GM19372 (cell line): ENCODE measurements around the gene ZNF281.

ENCODE experiments used
- ATAC-seq: cut with Tn5 transposase; IDR thresholded peaks from one replicate; pipeline ENCODE4 v1.9.1; 2021; ENCODE audit warnings: mild to moderate bottlenecking, low read depth, moderate library complexity; ENCODE audit not compliant: unreplicated experiment

The ZNF281 gene

DNA sequence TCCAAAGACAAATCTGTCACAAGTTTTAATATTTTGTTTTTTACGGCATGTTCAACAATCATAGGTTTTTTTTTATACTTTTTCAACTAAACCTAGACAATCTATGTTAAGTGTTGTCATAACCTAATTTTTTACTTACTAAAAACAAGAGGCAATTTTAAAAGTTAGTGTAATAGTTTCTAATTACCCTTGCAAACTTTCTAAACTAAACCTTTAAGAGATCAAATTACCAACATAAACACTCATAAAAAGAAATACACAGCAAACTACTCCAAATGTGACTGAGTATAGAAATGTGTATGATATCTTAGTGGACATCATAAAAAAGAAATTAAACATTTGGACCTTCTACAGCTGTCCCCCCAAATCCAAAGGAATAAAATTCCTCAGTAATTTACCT is 10.0 kb downstream of the ZNF281 start:
- no peak for ATAC-seq

DNA sequence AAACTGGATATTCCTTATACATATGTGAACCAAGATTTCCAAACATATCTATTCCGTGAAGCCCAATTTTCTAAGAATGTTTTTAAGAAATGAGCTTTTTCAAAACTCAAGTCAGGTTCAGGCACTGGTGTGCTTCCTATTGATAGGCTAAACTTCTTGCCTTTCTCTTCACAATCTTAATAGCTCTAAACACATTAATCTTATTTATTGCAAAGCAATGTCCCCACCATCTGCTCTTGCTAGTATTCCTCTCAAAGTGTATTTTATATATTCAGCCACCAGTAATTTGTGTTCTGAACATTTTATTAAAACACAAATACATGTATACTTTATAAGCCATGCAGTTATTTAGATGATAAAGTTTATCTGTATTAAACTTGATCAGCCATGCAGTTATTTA is 11.5 kb downstream of the ZNF281 start:
- no peak for ATAC-seq

DNA sequence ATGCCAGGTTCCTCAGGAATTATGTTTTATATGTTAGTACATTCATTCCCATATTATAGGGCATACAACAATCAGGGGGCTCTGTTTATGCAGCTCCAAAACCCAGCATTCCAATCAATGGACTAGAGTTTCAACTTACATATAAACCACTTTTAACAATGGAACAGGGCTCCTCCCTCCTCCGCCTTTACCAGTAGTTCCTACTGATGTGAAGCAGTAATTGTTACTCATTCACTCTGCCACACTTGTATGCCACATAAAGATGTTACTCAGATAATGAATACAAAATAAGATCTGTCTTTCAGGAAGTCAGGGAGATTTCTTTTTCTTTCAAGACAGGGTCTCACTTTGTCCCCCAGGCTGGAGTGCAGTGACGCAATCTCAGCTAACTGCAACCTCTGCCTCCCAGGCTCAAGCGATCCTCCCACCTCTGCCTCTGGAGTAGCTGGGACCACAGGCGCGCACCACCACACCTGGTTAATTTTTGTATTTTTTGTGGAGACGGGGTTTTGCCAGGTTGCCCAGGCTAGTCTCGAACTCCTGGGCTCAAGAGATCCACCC is 17.1 kb downstream of the ZNF281 start:
- no peak for ATAC-seq

DNA sequence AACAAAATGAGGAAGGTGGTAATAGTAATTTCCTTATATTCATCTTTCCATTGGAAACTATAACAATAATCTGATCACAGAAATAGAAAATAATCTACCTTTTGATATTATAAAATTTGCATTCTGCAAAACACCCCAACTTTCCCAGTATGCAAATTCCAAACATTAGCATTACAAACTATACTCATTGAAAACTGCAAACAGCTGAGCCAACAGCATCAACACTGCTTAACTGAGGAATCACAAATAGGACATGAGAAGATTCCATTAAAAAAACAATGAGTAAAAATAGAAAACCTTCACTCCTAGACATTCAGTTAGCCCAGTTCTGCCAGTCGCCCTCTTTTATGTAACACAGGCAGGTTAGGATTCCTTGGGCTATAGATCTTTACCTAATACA is 18.1 kb downstream of the ZNF281 start:
- ATAC-seq: no peak

DNA sequence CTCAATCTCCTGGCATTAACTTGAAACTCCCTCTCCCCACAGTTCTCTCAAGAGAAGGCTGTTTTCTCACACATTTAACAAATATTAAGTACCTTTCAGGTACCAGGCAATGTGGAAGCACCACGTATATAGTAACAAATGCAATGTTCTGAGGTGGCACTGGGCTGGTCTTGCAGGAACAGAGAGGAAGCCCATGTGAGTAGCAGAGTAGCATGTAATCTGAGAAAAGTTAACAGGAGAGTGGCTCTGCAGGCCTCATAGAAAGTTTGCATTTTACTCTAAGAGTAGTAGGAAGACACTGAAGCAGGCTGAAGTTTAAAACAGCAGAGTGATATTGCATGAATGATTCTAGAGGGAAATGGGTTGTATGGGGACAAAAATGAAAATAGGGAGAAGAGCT is 21.0 kb downstream of the ZNF281 start:
- ATAC-seq: no peak

DNA sequence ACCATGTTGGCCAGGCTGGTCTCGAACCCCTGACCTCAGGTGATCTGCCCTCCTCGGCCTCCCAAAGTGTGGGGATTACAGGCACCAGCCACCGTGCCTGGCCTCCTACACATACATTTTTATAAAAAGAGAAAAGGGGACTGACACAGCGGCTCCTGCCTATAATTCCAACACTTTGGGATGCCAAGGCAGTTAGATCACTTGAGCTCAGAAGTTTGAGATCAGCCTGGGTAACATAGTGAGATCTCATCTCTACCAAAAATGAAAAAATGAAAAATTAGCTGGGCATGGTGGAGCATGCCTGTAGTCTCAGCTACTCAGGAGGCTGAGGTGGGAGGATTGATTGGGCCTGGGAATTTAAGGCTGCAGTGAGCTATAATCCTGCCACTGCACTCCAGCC is 23.4 kb downstream of the ZNF281 start:
- ATAC-seq: no peak

DNA sequence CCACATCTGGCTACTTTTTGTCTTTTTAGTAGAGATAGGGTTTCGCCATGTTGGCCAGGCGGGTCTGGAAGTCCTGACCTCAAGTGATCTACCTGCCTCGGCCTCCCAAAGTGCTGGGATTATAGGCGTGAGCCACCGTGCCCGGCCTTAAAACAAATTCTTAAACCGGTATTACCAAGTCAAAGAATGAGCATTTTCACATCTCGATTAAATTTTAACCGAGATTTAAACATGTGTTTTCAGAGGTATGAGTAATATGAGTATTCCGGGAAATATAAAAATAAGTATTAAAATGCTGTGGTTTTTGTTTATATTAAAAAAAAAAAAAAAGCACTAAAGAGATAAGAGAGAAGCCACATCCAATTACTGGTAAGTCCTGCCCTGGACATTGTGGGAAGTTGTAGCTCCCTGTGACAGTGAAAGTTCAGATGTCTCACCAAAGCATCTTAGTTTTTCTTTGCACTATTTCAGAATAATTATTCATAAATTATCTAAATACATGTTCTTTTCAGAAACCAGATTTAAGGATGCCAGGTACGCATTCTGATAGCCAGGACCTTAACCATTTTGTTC is 24.9 kb downstream of the ZNF281 start:
- peak; percentile 41 for ATAC-seq

DNA sequence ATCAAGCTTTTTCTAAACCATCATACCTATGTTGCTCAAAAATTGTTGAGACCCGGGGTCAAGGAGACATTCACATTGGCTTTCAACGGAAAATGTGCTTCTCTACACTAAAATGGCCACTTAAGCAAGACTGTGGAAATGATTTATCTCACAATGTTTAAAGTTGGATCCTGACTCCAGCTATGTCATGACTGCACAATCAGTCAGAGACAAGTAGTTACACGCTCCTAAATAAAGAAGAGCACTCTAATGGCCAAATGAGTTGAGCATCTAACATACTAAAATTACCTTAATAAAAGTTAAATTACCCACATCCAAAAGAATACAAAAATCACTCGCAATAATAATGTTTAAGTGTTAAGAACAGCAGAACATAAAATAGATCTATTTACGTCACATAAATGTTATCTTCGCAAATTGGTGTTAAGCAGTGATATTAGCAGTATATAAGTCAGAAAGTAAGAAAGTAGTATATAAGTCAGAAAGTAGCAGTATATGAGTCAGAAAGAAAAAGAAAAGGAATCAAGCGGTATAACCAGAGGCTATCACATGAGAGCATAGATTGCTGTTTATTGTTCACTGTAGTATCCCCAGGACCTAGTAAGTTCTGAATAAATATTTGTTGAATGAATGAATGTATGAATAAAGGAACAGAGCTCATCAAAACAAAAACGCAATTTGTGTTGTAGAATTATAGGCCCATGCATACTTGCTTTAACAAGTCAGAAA is 28.4 kb downstream of the ZNF281 start:
- ATAC-seq: no peak

DNA sequence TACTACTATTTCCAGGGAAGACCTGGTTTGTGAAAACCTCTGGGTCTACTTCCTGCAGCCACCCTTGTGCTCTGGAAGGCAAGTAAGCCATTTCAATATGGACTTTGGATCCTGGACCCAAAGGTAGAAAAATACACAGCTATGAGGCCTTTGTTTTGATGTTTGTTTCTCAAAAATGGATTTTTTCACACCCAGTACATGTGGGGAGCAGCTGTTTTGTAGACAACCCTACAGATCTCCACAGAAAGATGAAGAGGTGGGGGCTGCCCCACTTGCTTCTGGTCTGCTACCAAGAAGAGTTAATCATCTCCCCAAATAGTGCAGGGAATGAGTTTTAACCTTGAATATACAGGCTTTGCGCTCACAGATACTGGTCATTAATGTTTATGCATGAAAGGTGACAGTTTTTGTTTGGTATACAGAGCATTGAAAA is 29.2 kb downstream of the ZNF281 start:
- ATAC-seq: peak; percentile 57

DNA sequence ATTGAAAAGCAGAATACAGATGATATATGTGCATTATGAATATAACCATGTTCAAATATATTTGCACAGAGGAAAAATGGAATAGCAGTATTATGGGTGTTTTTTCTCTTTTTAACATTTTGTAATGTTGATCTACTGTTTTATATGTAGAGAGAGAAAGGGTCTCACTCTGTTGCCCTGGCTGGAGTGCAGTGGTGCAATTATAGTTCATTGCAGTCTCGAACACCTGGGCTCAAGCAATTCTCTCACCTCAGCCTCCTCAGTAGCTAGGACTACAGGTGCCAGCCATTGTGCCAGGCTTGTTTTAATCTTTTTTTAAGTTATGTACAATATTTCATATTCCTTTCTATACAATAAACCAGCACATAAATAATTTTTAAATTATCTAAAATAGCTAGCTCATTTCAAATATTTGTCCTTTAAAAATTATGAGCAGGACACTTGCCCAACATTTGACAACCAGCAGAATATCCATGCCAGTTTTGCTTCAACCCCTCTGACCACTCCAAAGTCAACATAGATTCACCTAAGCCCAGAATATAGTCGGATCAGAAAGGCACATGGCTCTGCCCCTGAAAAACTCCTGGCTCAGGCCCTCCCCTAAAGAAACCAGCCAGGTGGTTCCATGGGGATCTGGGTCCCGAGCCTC is 29.8 kb downstream of the ZNF281 start:
- no peak for ATAC-seq

DNA sequence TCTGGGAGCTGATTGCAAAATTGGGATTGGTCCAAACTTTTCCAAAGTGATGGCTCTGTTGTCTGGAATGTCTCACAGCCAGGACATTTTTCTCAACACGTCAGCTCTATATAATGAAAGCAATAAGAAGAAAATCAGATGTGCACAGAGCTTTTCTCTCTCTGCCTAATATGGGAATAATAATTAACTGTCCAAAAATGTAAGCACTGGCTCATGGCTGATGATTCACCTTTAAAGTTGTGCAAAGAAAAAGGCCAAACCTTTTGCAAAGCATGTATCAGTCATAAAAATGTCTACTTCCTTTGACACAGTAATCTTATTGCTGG is 30.4 kb downstream of the ZNF281 start:
- ATAC-seq: no peak

DNA sequence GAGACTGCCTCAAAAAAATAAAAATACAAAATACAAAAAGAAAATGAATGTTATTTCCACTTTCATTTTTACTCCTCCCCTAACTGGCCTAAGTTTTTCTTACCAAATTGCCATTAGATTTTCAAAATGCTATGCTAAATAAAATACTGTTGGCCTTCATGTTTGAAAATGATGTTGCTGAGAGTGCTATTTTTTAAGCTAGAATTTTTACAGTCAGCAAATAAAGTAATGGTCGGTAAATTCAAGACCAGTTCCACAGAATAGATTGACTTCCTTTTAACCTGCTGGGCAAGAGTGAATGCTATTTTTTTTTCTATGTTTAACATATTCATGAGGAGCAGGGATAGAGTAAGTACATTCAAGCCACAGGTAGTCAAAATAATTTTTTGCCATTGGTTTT is 31.7 kb downstream of the ZNF281 start:
- no peak for ATAC-seq

DNA sequence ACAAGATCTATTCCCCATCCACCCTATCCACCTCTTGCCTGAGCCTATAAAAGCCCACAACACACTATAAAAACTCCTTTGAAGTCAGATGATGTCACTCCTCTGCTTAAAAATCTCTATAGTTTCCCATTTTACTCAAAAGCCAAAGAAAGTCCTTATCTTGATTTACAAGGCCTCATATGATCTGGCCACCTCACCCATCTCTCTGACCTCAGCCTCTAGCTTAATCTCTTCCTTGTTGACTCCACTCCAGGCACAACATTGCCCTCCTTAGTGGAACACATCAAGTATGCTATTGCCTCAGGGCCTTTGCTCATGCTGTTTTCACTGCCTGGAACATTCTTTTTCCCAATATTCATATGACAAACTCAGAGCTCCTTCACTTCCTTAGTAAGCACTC is 33.3 kb downstream of the ZNF281 start:
- ATAC-seq: no peak

DNA sequence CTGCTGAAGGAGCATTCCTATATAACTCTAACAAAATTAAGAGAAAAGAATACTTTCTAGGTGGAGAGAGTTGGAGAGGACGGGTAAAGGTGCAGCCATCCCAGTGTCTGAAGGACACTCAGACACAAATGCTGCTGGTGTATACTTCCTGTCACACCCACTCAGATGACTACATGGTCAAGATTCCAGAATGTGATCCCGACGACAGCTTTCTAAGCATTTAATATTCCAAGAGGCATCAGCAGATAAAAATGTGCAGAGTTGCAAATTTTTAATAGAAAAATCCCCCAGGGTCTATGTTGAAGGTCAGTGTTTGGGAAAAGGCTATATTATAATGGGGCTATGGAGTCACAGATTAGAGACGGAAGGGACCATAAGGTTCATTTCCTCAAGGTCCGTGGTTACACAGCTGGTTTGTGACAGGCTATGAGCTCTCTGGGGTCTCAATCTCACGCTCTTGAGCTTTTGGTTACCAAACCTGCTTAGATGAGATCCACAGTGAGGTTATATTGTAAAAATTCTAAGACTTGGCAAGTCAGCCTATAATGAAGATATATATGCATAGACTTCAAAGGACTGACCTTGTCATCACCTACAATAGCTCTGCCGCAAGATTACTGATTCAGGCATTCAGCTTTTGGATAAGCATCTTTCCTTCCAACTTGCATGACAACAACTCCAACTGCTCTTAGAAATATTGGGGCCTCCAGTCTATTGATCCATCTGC is 35.1 kb downstream of the ZNF281 start:
- ATAC-seq: no peak

DNA sequence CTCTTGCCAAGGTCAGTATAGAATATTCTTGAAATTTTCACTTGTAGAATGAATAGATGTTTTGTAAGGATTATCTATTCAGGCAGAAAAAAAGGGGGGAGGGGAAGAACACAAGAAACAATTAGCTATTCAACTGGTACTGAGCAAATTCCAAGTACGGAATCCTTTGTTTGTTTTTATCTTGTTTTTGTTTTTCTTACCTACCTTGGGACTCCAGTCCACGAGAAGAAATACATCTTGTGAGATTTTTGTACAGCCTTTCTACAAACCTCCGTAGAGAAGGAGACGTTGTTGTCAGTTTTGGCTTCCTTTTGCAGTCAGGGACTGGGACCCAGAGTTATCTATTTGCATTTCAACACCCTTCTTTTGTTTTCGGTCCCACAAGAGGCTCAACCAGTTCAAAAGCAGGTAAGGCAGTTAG is 36.0 kb downstream of the ZNF281 start:
- no peak for ATAC-seq

DNA sequence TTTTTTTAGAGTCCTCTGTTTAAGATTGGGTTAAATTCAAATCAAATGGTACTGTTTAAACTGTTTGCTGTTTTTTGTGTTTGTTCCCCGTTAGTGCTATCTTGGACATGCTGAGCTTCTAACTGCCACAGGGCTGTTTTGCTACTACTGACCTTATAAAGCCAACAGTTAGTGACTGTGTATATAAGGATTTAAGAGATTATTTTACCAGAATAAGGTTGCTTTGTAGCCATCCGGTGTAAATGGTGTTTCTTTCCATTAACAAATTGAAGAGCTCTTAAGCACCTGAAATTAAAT is 37.0 kb downstream of the ZNF281 start:
- ATAC-seq: no peak

DNA sequence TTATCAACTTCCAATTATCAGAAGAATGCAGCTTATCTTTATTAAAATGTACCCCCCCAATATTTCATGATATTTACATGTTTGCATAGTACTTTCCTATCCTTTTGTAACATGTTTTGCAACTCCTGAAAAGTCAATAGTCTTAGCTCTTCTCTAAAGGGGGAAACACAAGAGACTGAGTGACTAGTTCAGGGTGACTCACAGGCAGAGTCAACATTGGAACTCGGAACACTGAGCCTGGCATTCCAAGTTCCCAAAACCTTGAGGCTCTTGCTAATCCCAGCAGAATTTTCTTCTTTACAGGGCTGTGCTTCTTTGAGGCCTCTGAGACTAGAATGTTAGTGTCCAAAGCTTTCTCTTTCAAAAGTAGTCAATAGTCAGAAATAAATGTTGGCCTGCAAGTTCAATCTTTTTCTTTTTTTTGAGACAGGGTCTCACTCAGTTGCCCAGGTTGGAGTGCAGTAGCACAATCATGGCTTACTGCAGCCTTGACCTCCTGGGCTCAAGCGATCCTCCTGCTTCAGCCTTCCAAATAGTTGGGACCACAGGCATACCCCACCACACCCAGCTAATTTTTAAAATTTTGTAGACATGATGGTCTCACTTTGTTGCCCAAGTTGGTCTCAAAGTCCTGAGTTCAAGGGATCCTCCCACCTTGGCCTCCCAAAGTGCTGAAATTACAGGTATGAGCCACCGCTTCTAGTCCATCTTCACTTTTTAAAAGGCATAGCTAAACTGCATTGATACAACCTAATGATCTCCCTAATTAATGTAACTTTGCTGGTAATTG is 37.5 kb downstream of the ZNF281 start:
- ATAC-seq: no peak

DNA sequence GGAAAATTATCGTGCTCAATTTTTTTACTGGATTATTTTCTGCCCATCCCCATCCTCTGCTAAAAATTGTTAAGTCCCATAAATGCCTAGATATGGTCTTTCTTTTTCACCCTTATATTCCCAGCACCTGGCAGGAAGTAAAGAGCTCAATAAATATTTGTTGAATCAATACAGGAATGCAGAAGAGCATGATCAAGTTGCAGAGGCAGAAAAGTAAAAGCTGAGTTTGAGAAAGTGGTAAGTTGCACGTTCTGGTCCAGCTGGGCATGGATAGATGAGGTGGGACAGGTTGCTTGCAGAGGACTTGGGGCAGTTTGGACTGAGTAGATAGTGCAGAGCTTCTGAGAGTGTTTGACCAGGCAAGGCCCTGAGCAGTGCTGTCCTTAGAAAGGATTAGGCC is 40.1 kb downstream of the ZNF281 start:
- no peak for ATAC-seq

DNA sequence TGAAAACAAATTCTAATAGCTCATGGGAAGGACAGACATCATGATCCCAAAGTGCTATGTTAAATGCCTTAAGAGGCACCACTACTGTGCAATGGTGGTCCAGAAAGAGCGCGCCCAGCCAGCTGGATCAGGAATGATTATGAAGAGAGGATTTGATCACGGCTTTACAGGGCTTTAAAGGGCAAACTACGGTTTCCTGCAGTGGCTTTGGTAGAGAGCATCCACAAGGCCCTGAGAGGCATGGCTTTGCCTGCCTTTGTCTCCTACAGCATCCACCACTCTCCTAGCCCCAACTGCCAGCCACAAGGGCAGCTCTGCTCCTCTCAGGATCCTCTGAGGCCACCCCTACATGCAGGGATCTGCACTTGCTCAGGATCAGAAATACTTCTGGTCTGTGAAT is 40.7 kb downstream of the ZNF281 start:
- no peak for ATAC-seq

DNA sequence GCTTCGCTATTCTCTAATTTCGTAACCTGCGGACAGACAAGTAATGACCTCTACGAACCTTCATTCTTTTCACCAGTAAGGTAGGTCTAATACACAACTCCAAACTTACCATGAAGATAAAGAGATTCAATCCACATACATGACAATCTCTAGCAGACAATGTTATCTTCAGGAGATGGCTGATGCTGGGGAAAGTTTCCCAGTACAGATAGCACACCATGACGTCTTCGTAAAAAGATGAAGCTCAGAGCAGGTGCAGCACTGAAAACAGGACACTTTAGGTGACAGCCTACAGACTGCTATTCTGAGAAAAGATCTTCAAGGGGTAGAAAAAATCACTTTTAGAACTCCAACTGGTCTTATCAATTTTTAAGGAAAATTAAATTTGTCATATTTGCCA is 41.3 kb downstream of the ZNF281 start:
- no peak for ATAC-seq
